ENCODE data around the gene SEZ6. TPM values are rescaled to one million over a fixed set of nuclear protein-coding genes. Genes with fewer than 3 reads are reported as not detected.

SEZ6 gene
- total RNA-seq, 2 donors from 2014 or later = 0.37 TPM; not detected in 1

DNA sequence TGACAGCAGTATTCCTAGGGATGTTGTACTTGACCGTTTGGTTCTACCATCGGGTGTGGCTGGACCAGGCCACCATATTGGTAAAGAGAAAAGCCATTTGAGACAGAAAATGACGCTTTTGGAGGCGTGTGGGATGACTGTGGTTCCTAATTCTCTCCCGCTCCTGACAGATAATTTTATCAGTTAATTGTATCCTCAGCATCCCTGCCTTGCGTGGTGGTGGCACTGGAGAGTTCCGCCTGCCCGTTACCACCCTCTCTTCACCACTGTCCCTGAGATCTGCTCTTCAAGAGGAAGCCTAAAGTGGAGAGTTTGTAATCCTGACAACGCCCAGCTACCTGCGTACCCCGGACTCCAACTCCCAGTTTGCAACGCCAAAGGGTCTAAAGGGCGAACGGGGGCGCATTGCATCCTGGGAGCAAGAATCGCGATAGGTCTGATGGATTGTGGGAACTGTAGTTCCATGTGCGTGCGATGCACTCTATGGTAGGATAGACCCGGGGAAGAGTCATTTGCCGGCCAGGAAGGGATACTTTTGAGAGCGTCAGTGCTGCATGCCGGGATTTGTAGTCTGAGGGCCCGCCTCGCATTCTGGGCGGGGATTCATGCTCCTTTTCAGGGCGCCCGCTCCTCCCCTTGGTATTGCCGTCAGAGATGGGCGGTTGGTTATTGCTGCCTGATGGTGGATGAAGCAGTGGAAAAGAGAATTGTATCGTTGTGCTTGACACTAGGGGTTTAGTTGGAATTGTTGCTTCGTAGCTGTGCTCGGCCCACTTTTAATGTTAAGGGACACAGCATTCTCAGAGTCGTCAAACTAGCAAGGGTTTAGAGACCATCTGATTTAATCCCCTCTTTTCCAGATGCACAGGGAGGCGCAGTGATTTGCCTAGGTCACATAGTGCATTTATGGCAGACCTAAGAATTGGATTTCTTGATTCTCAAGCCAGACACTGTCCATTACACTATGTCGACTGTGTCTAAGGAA lies 53.5 kb downstream of the SEZ6 start:
- Histone ChIP-seq H3K36me3 (no peaks in the 10 kb centered on the region), H3K4me1 (no peaks in the 10 kb centered on the region), H3K9me3 (no peaks in the 10 kb centered on the region), H3K4me3 (peak overlapping the region; percentile 36), H3K9ac (ENCODE audit: low read depth in 2 of 2, low read length in 2 of 2) (peak overlapping the region; percentile 76 to 94), H3K27me3 (no peaks in the 10 kb centered on the region), H3K27ac (peak overlapping the region; percentile 98)
- intact Hi-C loops (cut with DNase I) = no loop called here
- TF ChIP-seq, protein P1, sequence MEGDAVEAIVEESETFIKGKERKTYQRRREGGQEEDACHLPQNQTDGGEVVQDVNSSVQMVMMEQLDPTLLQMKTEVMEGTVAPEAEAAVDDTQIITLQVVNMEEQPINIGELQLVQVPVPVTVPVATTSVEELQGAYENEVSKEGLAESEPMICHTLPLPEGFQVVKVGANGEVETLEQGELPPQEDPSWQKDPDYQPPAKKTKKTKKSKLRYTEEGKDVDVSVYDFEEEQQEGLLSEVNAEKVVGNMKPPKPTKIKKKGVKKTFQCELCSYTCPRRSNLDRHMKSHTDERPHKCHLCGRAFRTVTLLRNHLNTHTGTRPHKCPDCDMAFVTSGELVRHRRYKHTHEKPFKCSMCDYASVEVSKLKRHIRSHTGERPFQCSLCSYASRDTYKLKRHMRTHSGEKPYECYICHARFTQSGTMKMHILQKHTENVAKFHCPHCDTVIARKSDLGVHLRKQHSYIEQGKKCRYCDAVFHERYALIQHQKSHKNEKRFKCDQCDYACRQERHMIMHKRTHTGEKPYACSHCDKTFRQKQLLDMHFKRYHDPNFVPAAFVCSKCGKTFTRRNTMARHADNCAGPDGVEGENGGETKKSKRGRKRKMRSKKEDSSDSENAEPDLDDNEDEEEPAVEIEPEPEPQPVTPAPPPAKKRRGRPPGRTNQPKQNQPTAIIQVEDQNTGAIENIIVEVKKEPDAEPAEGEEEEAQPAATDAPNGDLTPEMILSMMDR (IDR thresholded peaks at IDR 0.05) = no peak
- DNase-seq = peak; percentile 98

DNA sequence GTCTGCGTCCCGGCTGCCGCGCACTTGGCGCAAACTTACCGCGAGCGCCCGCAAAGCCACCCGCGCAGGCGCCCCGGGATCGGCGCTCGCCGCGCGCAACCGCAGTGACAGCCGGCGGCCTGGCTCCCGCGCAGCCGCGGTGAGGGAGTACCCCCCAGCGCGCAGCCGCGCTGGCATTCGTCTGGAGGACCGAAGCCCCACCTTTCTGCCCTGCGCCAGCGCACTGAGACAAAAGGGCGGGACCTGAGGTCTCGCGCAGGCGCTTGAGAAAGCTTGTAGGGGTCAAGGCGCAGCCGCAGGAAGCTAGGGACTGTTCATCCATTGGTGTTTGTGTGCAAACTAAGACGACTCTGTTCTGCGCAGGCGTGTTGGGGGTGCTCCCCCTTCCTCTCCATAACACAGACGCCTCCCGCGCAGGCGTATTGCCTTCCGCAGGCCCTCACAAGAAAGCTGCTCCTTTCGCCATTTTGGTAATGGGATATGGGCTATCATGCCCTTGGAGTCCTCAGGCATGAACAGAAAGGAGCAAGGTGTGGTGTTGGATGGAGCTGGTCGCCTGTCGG lies 54.3 kb downstream of the SEZ6 start, which contains the start of gene PHF12:
Gene PHF12, minus strand, starts transcription at position 91 of the 563 bp plus-strand sequence. CDS start 558 bp downstream, outside the sequence.
- Histone ChIP-seq H3K4me1 (no peaks in the 10 kb centered on the region), H3K9ac (ENCODE audit: low read depth in 2 of 2, low read length in 2 of 2) (peak within 1 kb of the TSS; percentile 93 to 94), H3K36me3 (no peaks in the 10 kb centered on the region), H3K27ac (peak within 1 kb of the TSS; percentile 98), H3K4me3 (peak within 1 kb of the TSS; percentile 91), H3K9me3 (no peaks in the 10 kb centered on the region), H3K27me3 (no peaks in the 10 kb centered on the region)
- DNase-seq = peak; percentile 99
- intact Hi-C loops (cut with DNase I) = no loop called here
- TF ChIP-seq, protein P1 (IDR thresholded peaks at IDR 0.05) = no peak

DNA sequence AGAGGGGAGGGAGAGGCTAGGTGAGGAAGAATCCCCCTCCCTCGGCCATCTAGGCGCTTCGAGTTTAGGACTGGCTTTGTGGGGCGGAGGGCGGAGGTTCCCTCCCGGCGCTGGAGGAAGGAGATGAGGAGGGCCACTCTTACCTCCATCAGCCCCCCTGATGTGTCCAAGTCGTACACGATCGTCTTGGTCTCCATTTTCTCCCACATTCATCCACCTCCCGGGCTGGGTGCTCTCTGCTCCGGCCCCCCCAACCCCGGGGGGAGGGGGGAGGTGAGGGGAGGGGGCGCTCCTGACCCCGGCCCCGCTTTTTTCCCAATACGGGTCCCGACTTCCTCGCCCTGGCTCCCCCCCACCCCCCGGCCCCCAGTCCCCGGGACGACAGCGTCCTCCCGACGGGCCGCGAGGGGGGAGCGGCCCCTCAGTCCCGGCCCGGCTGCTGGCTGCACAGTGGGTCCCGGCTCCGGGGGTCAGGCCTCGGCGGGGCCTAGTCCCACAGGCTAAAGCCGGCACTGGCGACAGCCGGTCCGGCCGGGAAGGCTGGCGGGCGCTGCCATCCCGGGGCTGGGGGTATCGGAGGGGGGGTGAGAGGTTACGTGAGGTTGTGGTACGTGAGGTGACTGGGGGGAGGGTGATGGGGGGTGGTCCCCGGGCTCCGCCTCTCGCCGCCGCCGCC lies 54.9 kb downstream of the SEZ6 start:
- intact Hi-C loops (cut with DNase I) = no loop called here
- Histone ChIP-seq H3K27me3 (no peaks in the 10 kb centered on the region), H3K4me1 (no peaks in the 10 kb centered on the region), H3K9ac (ENCODE audit: low read depth in 2 of 2, low read length in 2 of 2) (peak overlapping the region; percentile 93 to 94), H3K9me3 (no peaks in the 10 kb centered on the region), H3K27ac (peak overlapping the region; percentile 98), H3K36me3 (no peaks in the 10 kb centered on the region), H3K4me3 (peak overlapping the region; percentile 91)
- TF ChIP-seq, protein P1 (IDR thresholded peaks at IDR 0.05) = no peak
- peak; percentile 49 for DNase-seq

DNA sequence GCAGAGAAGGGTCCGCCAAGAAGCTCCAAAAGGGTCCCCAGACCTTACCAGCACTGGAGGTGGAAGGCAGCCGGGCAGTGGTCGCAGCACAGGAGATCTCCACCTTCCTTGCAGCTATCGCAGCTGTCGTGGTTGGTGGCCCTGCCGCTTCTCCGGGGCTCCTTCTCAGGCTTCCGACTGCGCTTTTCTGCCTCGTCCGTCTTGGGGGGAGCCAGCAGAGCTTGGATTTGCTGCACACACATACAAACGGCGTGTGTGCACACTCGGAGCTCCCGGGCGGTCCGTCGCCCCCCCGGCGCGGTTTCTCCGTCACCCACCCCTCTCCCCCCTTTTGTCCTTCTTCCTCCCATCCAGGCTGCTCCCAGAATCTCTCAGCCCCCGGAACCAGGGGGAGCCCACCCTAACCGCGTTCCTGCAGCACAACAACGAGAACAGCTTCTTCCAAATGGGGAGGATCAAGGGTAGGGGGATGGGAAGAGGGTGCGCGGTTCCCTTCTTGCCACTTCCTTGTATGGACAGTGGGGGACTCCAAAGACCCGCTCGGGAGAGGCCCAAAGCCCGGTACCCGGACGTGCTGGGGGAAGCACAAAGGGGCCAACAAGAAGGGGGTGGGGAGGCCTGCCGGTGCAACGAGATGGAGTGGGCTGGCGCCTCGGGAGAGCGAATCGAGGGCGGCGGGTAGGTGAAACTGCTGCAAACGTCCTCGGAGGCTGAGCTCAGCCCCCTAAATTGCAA lies 55.6 kb downstream of the SEZ6 start:
- peak; percentile 69 for DNase-seq
- TF ChIP-seq, protein P1 (IDR thresholded peaks at IDR 0.05) = no peak
- Histone ChIP-seq H3K9ac (ENCODE audit: low read depth in 2 of 2, low read length in 2 of 2) (peak overlapping the region; percentile 93 to 94), H3K27me3 (no peaks in the 10 kb centered on the region), H3K9me3 (no peaks in the 10 kb centered on the region), H3K36me3 (no peaks in the 10 kb centered on the region), H3K4me1 (no peaks in the 10 kb centered on the region), H3K4me3 (peak overlapping the region; percentile 91), H3K27ac (peak overlapping the region; percentile 98)
- intact Hi-C loops (cut with DNase I) = no loop called here
